Activated T-cell treated with anti-CD3 and anti-CD28 coated beads for 48 hours (primary cell): ENCODE data around the gene GABRG3.
"Not testable (repeated sequence)": the region's sequence is repeated elsewhere in the genome, so short reads cannot be mapped to it uniquely, and the experiment has no call there.

Source experiments
- DNase-seq: peaks from one replicate; pipeline ENCODE4 v3.0.0-alpha.2; 2020; ENCODE audit warnings: low read depth

Gene GABRG3

DNA sequence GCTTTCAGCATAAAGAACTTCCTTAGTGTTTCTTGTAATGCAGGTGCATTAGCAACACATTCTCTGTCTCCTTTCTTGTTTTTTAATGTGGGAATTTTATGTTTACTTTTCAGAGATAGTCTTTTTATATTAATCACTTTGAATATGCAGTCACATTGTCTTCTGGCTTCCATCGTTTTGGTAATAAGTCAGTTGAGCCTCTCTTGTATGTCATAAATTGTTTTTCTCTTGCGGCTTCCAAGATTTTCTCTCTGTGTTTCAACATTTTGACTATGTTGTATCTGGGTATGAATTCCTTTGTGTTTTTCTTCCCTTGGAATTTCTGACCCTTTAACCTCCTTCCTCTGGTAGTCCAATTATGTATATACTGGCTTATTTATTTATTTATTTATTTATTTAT lies 25.3 kb downstream of the GABRG3 start:
- DNase-seq: no peak

DNA sequence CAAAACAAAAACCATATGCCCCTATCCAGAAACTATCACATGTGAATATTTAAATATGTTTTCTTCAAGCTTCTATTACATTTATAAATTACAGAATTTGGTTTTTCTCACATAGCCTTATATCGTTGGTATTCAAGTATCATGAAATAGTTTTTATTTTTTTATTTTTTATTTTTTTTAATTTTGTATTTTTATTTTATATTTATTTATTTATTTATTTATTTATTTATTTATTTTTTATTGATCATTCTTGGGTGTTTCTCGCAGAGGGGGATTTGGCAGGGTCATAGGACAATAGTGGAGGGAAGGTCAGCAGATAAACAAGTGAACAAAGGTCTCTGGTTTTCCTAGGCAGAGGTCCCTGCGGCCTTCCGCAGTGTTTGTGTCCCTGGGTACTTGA lies 32.0 kb downstream of the GABRG3 start:
- not testable (repeated sequence) for DNase-seq

DNA sequence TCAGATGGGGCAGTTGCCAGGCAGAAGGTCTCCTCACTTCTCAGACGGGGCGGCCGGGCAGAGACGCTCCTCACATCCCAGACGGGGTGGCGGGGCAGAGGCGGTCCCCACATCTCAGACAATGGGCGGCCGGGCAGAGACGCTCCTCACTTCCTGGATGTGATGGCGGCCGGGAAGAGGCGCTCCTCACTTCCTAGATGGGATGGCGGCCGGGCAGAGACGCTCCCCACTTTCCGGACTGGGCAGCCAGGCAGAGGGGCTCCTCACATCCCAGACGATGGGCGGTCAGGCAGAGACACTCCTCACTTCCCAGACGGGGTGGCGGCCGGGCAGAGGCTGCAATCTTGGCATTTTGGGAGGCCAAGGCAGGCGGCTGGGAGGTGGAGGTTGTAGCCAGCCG lies 33.2 kb downstream of the GABRG3 start:
- DNase-seq: not testable (repeated sequence)

DNA sequence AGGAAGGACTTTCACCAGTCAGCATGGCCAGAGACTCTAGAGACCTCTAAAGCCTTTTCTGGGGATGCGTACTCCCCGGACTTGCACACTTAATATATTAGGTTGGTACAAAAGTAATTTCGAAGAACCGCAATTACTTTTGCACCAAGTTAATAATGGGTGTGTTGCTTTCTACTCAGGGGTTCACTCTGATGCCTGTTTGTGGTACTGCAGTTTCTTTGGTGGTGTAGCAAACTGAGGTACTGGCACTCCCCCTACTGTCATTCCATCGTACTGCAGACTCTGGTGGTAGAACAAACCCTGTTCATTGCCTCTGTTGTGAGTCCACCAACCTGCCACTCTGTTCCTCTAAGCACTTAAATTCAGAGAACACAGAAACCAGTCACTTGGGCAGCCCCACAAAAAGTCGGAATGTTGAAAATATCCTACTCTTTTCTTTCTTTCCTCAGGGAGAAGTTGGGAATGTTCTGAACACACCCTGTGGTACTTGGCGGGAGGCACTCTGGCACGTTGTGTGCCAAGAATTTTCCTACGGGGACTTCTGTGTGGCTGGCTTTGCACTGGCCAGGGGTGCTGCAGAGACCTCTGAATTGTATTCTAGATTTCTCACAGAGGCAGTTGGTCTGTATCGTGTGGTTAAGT lies 46.3 kb downstream of the GABRG3 start:
- DNase-seq: peak; percentile 13

DNA sequence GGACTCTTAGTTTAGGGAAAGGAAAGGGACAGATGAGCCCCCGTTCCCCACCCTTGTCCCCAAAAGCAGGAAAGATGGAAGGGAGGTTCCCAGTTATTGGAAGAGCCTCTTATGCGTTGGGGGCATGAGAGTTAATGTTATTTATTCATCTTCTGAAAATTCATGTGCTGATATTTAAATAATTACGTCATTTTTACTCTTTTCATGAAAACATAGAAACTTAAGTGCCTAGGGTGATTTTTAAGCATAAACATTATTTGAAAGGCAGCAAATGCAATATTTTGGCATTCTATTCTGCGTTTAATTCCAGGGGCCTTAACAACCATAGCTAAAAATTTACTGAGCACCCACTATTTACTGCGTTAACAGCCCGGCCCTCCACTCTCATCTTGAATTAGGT lies 48.7 kb downstream of the GABRG3 start:
- DNase-seq: no peak

DNA sequence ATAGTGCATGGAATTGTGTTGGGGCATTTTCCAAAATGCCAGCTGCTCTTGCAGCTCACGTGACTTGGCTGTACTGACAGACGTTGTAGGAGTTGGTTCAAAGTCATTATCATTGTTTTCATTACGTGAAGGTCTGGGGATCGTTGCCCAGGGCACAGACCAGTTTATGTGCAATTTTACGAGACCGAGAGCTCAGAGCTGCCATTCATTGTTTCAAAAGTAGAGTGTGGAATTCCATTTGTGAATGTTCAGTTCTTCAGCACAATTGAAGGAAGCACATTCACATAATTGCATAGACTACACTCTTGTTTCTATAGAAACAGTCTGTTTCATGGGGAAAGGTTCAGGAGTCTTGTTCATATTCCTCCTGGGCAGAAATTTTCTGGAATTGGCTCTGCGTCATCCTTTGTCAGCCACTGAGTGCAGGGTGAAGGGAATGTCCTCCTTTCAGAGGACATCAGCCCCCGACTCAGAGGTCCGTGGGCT lies 54.5 kb downstream of the GABRG3 start:
- DNase-seq: no peak

DNA sequence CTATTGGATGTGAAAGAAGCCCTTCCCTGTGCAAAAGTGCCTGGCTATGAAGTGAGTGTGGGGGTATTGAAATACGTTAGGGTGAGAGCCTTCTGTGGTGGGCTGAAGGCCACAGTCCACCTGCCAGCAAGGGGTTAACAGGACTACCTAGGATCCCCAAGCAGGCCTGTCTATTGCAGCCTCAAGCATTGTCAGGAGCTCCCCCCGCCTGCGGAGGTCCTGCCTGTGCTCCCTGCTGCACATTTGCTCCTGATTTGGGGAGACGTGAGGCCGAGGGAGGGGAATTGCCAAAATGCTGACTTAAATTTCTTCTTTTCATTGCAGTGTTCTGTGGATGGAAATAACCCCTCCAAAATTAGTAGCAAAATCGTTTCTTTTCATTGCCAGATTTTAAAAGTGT lies 56.2 kb downstream of the GABRG3 start:
- DNase-seq: no peak

DNA sequence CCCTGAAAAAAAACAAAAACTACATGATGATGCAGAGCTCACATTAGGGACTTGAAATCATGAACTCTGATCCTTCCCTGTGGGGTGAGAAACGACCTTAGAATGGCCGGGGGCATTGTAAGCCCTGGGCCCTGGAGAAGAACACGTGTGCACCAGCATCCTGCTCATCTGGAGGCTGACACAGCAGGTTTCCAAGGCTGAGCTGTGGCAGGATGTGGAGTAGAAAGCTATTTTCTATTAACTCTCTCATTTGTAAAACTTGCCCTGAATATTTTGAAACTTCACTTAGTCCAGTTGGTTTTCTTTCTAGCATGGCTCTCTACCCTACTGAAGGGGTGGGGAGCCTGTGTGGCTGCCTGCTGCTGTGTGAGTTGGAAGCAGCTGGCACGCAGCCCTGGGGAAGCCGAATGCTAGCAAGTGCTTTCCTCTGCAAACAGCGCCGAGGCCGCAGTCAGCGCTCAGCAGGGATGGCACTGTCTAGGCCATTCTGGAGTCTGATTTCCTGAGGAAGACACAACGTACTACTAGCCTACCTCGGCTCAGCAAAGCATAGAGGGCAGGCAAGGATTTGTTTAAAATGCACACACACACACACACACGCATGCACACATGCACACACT lies 58.0 kb downstream of the GABRG3 start:
- DNase-seq: no peak

DNA sequence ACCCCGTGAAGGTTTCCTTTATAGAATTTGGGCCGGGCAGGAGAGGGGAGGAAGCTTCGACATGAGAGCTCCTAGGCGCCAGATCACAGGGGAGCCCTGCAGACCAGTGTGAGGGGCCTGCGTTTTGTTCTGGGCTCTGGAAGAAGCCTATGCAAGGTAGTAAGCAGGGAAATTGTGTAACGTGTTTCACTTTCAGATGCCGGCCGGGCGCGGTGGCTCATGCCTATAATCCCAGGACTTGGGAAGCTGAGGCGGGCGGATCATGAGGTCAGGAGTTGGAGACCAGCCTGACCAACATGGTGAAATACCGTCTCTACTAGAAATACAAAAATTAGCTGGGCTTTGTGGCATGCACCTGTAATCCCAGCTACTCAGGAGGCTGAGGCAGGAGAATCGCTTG lies 65.2 kb downstream of the GABRG3 start:
- no peak for DNase-seq

DNA sequence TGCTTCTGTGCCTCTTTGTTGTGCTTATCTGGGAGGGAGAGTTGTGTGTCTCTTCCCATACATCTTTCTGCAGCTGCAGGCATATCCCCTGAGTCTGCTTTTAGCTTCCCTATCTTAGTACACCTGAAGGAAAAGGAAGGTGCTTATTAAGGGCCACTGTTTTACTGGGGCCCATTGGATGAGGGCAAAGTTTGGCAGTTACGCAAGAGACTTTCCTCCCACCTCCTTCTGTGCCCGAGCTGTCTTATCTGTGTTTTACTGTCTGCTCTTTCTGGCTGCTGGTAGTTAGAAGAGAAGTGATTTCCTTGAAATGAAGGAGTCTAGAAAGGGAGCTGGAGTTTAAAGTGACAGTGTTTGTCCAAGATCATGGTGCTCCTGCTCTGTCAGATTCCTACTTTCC lies 66.5 kb downstream of the GABRG3 start:
- DNase-seq: no peak

DNA sequence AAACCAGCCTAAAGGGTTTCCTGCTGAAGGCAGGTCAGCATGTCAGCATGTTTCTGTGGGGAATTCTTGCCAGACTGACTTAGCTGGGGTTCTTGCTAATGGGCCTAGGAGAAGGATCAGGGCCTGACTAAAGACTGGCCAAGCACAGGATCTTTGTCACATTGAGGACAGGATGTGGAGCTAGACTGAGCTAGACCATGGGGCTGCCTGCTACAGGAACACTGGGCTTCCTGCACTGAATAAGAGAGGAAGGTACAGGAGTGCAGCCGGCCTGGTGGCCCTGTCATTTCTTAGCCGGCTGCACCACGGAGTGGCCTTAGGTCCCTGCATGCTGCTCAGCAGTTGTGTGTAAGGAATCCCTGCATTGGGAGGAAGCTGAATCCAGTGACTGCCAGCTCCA lies 68.2 kb downstream of the GABRG3 start:
- no peak for DNase-seq

DNA sequence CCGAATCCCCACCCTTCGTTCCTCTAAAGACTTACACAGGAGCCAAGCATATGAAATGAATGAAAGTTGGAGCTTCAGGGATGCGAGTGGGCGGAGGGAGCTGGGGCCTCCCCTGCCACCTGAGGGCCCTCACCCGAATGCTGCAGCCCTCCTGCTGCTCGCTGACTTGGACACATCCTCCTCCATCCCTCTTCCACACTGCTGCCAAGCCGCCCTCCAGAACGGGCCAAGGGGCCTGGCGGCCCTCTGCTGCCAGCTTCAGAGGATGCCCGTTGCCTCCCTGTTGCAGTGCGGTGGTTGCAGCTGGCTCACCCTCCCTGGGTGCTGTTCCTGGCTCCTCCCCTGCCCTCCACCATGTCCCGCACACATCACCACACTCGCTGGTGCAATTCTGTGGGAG lies 71.2 kb downstream of the GABRG3 start:
- DNase-seq: no peak

DNA sequence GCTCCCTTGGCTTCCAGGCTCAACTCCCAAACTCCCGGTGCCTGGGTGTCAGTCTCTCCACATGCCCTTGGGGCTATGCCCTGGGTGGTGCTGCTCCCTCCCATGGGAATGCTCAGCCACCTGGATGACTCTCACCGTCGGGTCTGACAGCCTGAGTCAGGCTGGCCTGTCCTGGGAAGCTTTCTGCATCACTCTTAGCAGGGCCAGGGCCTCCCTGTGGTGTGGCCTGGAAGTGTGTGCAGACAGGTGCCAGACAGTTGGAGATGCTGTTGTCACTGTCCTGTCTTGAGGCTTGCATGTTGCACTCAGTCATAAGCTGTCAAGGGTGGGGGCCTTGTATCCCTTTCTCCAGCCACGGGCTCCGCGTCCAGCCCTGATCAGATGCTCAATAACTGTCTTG lies 71.7 kb downstream of the GABRG3 start:
- no peak for DNase-seq

DNA sequence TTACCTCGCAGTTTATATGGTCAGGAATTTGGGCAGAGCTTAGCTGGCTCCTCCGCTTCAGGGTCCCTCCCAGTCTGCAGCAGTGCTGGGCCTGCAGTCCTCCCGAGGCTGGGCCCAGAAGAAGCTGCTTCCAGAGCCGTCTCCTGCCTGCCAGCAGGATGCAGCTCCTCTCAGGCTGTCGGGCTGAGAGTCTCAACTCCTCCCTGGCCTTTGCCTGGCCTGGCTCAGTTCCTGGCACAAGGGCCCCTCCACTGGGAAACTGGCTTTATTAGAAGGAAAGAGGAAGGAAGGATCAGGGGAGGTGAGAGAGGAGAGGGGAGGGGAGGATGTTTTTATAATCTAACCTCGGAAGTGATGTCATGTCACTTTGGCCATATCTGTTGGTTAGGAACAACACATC lies 72.8 kb downstream of the GABRG3 start:
- DNase-seq: no peak

DNA sequence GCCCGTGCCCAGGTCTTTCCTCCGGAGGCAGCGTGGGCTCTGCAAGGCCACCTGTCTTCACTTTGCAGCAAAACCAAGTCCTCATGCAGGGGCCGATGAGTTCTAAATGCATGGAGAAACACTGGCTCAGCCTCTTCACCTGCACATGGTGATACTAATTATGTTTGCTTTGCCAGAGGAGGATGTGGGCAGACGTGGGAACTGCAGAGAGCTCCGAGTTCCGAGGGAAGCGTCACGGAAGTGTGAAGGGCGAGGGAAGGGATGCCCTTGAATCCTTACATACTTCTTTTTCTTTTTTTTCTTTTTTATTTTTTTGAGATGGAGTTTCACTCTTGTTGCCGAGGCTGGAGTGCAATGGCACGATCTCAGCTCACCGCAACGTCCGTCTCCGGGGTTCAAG lies 74.8 kb downstream of the GABRG3 start:
- DNase-seq: no peak

DNA sequence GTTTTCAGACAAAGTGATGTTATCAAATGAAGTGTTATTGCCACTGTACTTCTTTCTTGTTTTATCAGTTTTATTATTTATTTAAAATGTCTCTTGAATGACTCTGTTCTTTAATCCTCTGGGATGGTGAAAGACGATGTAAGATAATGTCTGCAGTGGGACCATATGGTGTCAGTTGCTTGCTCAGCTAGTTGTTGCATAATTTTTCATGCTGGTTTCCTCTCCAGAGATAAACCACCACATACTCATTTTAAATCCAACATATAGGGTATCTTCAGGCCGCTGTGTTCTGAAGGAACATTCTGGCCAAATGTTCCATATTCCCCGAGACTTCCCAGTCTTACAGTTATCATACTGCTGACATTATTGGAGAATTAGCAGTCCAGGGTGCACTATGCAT lies 75.9 kb downstream of the GABRG3 start:
- no peak for DNase-seq

DNA sequence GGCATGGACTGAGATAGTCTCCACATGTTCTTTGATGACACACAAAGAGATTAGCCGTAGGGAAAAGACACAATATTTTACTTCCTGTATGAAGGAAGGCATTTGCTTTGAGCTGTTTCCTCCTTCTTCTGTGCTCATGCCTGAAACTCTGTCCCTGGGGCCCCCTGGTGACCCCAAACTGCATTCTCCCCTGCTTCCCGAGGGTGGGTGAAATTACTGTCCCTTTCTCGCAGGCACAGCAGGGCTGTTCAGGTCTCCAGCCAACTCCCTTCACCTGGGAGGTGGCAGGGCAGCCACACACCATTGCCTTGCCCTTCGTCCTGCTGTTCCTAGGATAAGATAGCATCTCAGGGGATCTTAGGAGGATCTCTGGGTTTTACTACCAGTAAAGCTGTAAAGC lies 79.2 kb downstream of the GABRG3 start:
- no peak for DNase-seq

DNA sequence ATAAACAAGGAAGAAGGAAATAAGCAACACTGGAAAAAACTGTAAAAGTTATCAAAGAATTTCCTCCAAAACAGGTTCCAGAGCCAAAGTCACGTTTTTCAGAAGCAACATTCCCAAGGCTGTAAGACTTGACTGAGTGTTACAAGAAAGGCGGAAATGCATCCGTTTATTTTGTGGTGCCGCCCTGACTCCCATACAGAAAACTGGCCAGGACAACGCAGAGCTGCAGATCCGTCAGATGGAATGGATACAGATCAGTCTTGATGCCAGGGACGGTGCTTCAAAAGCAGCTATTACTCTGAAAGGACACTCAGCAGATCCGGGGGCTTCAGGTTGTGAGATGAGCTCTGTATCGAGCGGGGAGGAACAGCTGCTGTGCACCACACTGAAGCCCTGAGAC lies 83.4 kb downstream of the GABRG3 start:
- DNase-seq: no peak

DNA sequence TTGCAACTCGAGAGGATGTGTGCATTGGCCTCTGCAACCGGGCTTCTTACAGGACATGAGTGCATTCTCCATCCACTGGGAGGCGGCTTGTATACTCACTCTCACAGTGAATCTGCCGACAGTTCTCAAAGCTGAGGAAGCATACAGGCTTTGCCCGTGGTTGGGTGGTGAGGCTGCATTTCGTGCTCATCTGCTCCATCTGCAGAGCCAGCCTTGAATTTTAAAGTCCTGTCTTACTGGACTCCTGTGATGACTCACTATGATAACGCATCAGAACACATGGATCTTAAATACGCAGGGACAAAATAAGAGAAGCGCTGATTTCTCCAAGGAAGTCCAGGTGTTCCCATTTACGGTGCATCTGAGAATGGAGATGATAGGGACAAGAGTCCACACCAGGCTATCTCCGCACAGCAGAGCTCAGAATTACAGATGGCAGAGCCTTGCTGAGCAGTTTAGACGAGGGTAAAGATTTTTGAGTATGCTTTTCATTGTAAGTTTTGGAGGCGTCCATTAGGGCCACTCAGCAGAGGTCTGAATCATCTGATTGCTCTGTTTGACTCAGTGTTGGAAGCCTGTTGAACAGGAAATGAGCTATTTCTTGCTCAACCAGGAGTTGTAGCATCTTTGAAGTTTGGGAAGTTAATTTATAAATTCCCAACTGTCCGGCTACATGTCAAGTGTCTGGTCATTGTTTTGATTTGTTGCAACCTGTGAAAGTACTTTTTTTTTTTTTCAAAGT lies 87.1 kb downstream of the GABRG3 start:
- no peak for DNase-seq

DNA sequence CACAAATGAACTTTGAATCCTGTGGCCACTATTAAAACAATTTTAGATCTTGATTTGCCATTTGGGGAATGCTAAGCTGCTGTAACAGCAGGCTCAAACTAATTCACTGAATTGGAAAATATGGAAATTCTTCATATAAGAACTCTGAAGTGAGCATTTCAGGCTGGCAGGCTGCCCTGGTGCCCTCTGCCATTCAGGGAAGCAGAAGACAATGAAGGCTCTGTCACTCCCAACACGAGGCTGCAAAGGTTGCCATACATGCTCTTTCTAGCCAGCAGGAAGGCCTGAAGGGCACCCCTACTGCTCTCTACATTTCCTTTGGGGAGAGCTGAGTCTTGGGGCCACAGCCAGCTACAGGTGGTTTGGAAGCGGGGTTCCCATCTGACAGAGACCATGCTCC lies 88.0 kb downstream of the GABRG3 start:
- DNase-seq: no peak

DNA sequence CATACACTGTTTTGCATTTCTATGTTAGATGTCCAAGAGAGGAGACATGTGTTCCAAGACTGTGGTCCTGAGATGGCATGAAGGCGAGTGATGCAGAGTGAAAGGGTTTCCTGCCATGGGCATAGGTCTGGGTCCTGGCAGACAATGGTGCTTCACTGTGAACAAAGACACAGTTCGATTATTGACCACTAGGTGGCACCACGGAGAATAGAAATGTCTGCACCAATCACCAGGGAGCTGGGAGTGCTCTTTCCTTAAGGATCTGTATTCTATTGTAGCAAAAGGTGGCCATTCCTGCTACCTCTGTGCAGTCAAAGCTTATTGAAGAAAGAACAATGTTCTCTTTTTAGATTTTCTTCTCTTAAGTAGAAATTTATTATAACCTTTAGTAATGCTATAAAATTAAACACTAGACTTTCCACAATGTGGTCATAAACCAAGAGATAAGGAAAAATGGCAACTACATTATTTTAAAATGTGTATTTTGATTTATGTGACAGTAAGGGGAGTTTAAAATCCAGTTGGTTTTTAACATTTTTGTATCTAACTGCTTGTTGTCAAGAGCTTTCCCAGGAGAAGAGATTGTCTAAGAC lies 88.7 kb downstream of the GABRG3 start:
- peak; percentile 6 for DNase-seq

DNA sequence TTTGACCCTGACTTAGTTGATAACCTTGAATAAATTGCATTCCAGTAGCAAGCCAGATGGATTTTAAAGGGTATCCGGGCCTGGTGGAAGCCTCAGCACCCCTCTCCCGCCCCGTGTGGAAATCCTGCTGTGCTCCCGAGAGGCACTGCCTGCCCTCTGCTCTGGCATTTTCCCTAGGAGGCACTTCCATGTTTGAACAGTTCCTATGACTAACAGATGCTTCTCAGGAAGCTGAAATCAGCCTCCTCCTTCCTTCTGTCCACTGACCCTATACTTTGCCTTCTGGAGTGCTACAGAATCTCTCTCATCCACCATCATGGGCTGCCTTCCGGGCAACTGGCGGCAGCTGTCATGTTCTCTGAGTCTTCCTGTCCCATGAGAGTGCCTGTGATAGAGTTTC lies 90.8 kb downstream of the GABRG3 start:
- DNase-seq: no peak

DNA sequence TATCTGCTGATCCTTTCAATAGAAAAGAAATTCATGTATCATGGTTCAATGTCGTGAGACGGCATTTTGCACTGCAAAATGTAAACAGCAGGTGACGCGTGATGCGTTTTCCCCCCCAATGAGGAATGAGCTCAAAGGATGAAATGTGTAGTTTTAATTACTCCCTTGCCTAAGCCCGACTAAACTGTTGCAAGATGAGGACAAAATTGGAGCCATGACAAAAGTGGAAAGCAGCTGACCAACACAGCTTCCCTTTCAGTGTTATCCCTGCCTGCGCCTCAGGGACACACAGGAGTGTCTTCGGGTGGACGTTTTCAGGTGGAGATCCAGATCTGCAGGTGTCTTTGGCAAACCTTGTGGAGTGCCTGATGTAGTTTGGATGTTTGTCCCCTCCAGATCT lies 92.0 kb downstream of the GABRG3 start:
- DNase-seq: no peak
